PC-3 (cell line): ENCODE data around the gene SLC25A19. TPM values are rescaled to one million over a fixed set of nuclear protein-coding genes. Genes with fewer than 3 reads are reported as not detected.

Experiments
- ATAC-seq: fragments of 200-7000 bp; cut with Tn5 transposase; 2 replicates; pipeline ENCODE4 v1.9.1; 2020; ENCODE audit warnings: mild to moderate bottlenecking, moderate library complexity
- BruUV-seq: library from RNA; stranded (reverse); fragments of 400-500 nt; replicated peaks from 2 replicates; lab custom pipeline; 2021; lab: Mats Ljungman, UMichigan
- CTCF ChIA-PET: fragments of 300-600 bp; sonication (Branson Sonifier 250); formaldehyde crosslinking; loops from one replicate; lab custom pipeline; 2022; ENCODE audit warnings: antibody characterized with exemption; lab: Charles Lee
- POLR2A ChIA-PET: fragments of 300-600 bp; sonication (Branson Sonifier 250); formaldehyde crosslinking; loops from one replicate; lab custom pipeline; 2022; ENCODE audit warnings: antibody characterized with exemption; ENCODE audit not compliant: unreplicated experiment; lab: Charles Lee
- DNase-seq: peaks from one replicate; pipeline ENCODE4 v3.0.0-alpha.2; 2015
- H2AFZ ChIP-seq: fragments of 300-600 bp; sonication (generic); 2 replicates; pipeline ENCODE4 v1.6.0; 2016; ENCODE audit warnings: antibody characterized with exemption, low read length
- H3F3A ChIP-seq: fragments of 300-600 bp; sonication (generic); one replicate; pipeline ENCODE4 v1.6.0; 2017; ENCODE audit warnings: antibody characterized with exemption, low read length, control low read depth, mild to moderate bottlenecking; ENCODE audit not compliant: unreplicated experiment
- H3K27ac ChIP-seq: fragments of 300-600 bp; sonication (generic); 2 replicates; pipeline ENCODE4 v1.5.1; 2016; ENCODE audit warnings: mild to moderate bottlenecking, low read length
- H3K27me3 ChIP-seq: fragments of 300-600 bp; sonication (generic); 2 replicates; pipeline ENCODE4 v1.6.1; 2016; ENCODE audit warnings: low read length, mixed read lengths
- H3K36me3 ChIP-seq: fragments of 300-600 bp; sonication (generic); 2 replicates; pipeline ENCODE4 v1.6.1; 2016; ENCODE audit warnings: low read depth, mixed run types, low read length, mixed read lengths
- H3K4me1 ChIP-seq: fragments of 300-600 bp; sonication (generic); 2 replicates; pipeline ENCODE4 v1.5.1; 2016; ENCODE audit warnings: low read length; ENCODE audit not compliant: insufficient read depth
- H3K4me2 ChIP-seq: fragments of 300-600 bp; sonication (generic); 2 replicates; pipeline ENCODE4 v1.6.0; 2016; ENCODE audit warnings: low read length
- H3K4me3 ChIP-seq: fragments of 300-600 bp; sonication (generic); 2 replicates; pipeline ENCODE4 v1.5.1; 2016; ENCODE audit warnings: mild to moderate bottlenecking, low read length, mixed read lengths
- H3K79me2 ChIP-seq: fragments of 300-600 bp; sonication (generic); 2 replicates; pipeline ENCODE4 v1.6.1; 2017; ENCODE audit warnings: low read length, mixed read lengths
- H3K9ac ChIP-seq: fragments of 300-600 bp; sonication (generic); 2 replicates; pipeline ENCODE4 v1.6.0; 2016; ENCODE audit warnings: mild to moderate bottlenecking, low read length
- H3K9me2 ChIP-seq: fragments of 300-600 bp; sonication (generic); replicated peaks from 2 replicates; pipeline ENCODE4 v1.6.1; 2016; ENCODE audit warnings: mixed run types, low read length, mixed read lengths
- H3K9me3 ChIP-seq: fragments of 300-600 bp; sonication (generic); 2 replicates; pipeline ENCODE4 v1.6.1; 2016; ENCODE audit warnings: low read length, mixed read lengths
- H4K20me1 ChIP-seq: fragments of 300-600 bp; sonication (generic); 2 replicates; pipeline ENCODE4 v1.6.1; 2016; ENCODE audit warnings: low read length, mixed read lengths
- CTCF ChIP-seq: fragments of 300-600 bp; sonication (generic); conservative IDR thresholded peaks from 2 replicates; pipeline ENCODE4 v1.5.1; 2017; ENCODE audit warnings: antibody characterized with exemption, low read depth, mild to moderate bottlenecking, low read length
- EZH2 ChIP-seq: fragments of 300-600 bp; sonication (generic); IDR thresholded peaks from one replicate; pipeline ENCODE4 v1.6.1; 2017; ENCODE audit warnings: antibody characterized with exemption, mild to moderate bottlenecking, low read length; ENCODE audit not compliant: unreplicated experiment
- EZH2phosphoT487 ChIP-seq: fragments of 300-600 bp; sonication (generic); IDR thresholded peaks from 2 replicates; pipeline ENCODE4 v1.6.1; 2018; ENCODE audit warnings: mild to moderate bottlenecking, antibody characterized with exemption, low read length, borderline replicate concordance
- intact Hi-C: fragments of 100-400 bp; cut with micrococcal nuclease; formaldehyde crosslinking; loops from 2 replicates; pipeline ENCODE4 v1.9.0; 2023
- total RNA-seq: library from RNA; depleted of rRNA; stranded (reverse); fragments of >200 nt; gene quantifications from 2 replicates; pipeline ENCODE4 v1.2.3, GENCODE V29; 2014

The SLC25A19 gene
- total RNA-seq, 1 experiment from 2014 or later, result 75.0 TPM

- no peaks in the 10 kb centered on the region for H4K20me1 ChIP-seq
- no TSS peak for BruUV-seq
- POLR2A ChIA-PET, result no interaction called here
Observed at GRCh38 chr17:75252039-75252816, 37.0 kb downstream of the SLC25A19 start.

GRCh38 chr17:75250009-75250471 lies 39.2 kb downstream of the SLC25A19 start:
- intact Hi-C loops, result no loop called here
- POLR2A ChIA-PET, result no interaction called here

More at GRCh38 chr17:75252039-75252816, 37.0 kb downstream of the SLC25A19 start:
- peaks cover 58% of the 10 kb centered on the region for H3K79me2 ChIP-seq
- no peak for TF ChIP-seq CTCF
- no peak for TF ChIP-seq EZH2phosphoT487
- no peak for TF ChIP-seq EZH2
- intact Hi-C loops, result no loop called here
- H3K9ac ChIP-seq, result no peak overlapping the region
- H3K4me2 ChIP-seq, result no peak overlapping the region
- H3K4me1 ChIP-seq, result no peaks in the 10 kb centered on the region
- H3F3A ChIP-seq, result no peaks in the 10 kb centered on the region
- H3K27ac ChIP-seq, result no peak overlapping the region
- no peaks in the 10 kb centered on the region for H3K9me2 ChIP-seq
- H3K4me3 ChIP-seq, result no peak overlapping the region
- H3K9me3 ChIP-seq, result no peaks in the 10 kb centered on the region
- no peaks in the 10 kb centered on the region for H3K27me3 ChIP-seq
- CTCF ChIA-PET, result no interaction called here
- H2AFZ ChIP-seq, result no peak overlapping the region
- DNase-seq (no peak), ATAC-seq (no peak)
- 0 out of 2 replicates have a peak, but pooled peaks cover 4% of the 10 kb centered on the region for H3K36me3 ChIP-seq

More at GRCh38 chr17:75250009-75250471, 39.2 kb downstream of the SLC25A19 start:
- Histone ChIP-seq H4K20me1 (no peaks in the 10 kb centered on the region), H3K36me3 (peaks cover 21% of the 10 kb centered on the region; the same call in 1 of the 2 replicates), H2AFZ (no peak overlapping the region), H3K79me2 (peaks cover 53% of the 10 kb centered on the region), H3K27me3 (no peaks in the 10 kb centered on the region), H3K9me2 (no peaks in the 10 kb centered on the region), H3K9ac (no peak overlapping the region), H3K4me3 (no peak overlapping the region), H3F3A (no peaks in the 10 kb centered on the region), H3K4me1 (no peaks in the 10 kb centered on the region), H3K27ac (no peak overlapping the region), H3K4me2 (no peak overlapping the region), H3K9me3 (no peaks in the 10 kb centered on the region)
- ATAC-seq, result no peak
- no TSS peak for BruUV-seq
- no peak for DNase-seq
- TF ChIP-seq EZH2phosphoT487 (no peak), CTCF (no peak), EZH2 (no peak)
- CTCF ChIA-PET, result no interaction called here
